ENCODE data around the gene FRY. TPM values are rescaled to one million over a fixed set of nuclear protein-coding genes. Genes with fewer than 3 reads are reported as not detected.

FRY gene
- total and polyA plus RNA-seq, 2 of the 13 experiments (the other 11 are each of a cell fraction or from before 2014, with no cell fraction given): 8.2 to 13.1 TPM

DNA sequence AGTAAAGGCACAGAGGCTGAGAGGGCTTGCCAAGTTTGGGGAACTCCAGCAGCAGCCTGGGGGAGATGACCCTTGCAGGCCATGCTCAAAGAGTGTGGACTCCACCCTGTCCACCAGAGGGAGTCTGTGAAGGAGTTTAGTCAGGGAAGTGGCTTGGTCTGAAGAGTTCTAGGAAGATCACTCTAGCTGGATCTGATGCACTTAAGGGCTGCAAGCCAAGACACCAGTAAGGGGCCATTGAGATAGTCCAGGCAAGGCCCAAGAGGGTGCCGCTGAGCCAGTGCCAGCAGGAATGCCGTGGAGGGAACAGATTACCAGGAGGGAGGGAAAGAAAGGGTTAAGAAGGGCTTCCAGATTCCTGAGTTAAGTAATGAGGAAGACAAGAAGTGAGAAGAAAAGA is 214.9 kb downstream of the FRY start (continued):
- TF ChIP-seq, protein P1, sequence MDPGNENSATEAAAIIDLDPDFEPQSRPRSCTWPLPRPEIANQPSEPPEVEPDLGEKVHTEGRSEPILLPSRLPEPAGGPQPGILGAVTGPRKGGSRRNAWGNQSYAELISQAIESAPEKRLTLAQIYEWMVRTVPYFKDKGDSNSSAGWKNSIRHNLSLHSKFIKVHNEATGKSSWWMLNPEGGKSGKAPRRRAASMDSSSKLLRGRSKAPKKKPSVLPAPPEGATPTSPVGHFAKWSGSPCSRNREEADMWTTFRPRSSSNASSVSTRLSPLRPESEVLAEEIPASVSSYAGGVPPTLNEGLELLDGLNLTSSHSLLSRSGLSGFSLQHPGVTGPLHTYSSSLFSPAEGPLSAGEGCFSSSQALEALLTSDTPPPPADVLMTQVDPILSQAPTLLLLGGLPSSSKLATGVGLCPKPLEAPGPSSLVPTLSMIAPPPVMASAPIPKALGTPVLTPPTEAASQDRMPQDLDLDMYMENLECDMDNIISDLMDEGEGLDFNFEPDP (CRISPR knock-in tag; conservative IDR thresholded peaks at IDR 0.05): no peak
- no peak for TF ChIP-seq REXO4 (CRISPR knock-in tag; IDR thresholded peaks at IDR 0.05; ENCODE audit: borderline replicate concordance)
- TF ChIP-seq ZNF530 (CRISPR knock-in tag; IDR thresholded peaks at IDR 0.05; ENCODE audit: low read depth): no peak
- TF ChIP-seq ZNF879 (CRISPR knock-in tag; IDR thresholded peaks at IDR 0.05): no peak
- TF ChIP-seq SMC3 (IDR thresholded peaks at IDR 0.05; ENCODE audit: low read length): peak; percentile 87
- TF ChIP-seq ATRX (CRISPR knock-in tag; IDR thresholded peaks at IDR 0.05; ENCODE audit: borderline replicate concordance): no peak
- TF ChIP-seq SP5 (CRISPR knock-in tag; IDR thresholded peaks at IDR 0.05; ENCODE audit: borderline replicate concordance, low read depth): no peak
- peak; percentile 50 for TF ChIP-seq TEAD3 (CRISPR knock-in tag; optimal IDR thresholded peaks at IDR 0.05; ENCODE audit: borderline replicate concordance)
- no peak for TF ChIP-seq BCL6 (CRISPR knock-in tag; IDR thresholded peaks at IDR 0.05)
- TF ChIP-seq KAT2B (IDR thresholded peaks at IDR 0.05; ENCODE audit: borderline replicate concordance, low read depth, low read length): no peak
- no peak for TF ChIP-seq LCORL (IDR thresholded peaks at IDR 0.05)
- no peak for TF ChIP-seq LCORL (CRISPR knock-in tag; IDR thresholded peaks at IDR 0.05)
- TF ChIP-seq SNRNP70 (IDR thresholded peaks at IDR 0.05; ENCODE audit: low read depth, low read length): no peak
- TF ChIP-seq ZNF274 (CRISPR knock-in tag; IDR thresholded peaks at IDR 0.05): no peak
- TF ChIP-seq, protein P2, sequence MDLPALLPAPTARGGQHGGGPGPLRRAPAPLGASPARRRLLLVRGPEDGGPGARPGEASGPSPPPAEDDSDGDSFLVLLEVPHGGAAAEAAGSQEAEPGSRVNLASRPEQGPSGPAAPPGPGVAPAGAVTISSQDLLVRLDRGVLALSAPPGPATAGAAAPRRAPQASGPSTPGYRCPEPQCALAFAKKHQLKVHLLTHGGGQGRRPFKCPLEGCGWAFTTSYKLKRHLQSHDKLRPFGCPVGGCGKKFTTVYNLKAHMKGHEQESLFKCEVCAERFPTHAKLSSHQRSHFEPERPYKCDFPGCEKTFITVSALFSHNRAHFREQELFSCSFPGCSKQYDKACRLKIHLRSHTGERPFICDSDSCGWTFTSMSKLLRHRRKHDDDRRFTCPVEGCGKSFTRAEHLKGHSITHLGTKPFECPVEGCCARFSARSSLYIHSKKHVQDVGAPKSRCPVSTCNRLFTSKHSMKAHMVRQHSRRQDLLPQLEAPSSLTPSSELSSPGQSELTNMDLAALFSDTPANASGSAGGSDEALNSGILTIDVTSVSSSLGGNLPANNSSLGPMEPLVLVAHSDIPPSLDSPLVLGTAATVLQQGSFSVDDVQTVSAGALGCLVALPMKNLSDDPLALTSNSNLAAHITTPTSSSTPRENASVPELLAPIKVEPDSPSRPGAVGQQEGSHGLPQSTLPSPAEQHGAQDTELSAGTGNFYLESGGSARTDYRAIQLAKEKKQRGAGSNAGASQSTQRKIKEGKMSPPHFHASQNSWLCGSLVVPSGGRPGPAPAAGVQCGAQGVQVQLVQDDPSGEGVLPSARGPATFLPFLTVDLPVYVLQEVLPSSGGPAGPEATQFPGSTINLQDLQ (CRISPR knock-in tag; IDR thresholded peaks at IDR 0.05): no peak
- peak; percentile 75 for TF ChIP-seq RAD21 (CRISPR knock-in tag; IDR thresholded peaks at IDR 0.05)
- no peak for TF ChIP-seq NPAS2 (CRISPR knock-in tag; IDR thresholded peaks at IDR 0.05; ENCODE audit: borderline replicate concordance)
- TF ChIP-seq SALL1 (CRISPR knock-in tag; IDR thresholded peaks at IDR 0.05): peak; percentile 55
- TF ChIP-seq SALL2 (CRISPR knock-in tag; IDR thresholded peaks at IDR 0.05): no peak
- no peak for TF ChIP-seq GATA4 (IDR thresholded peaks at IDR 0.05; ENCODE audit: borderline replicate concordance, low read depth)
- no peak for TF ChIP-seq ZNF160 (CRISPR knock-in tag; IDR thresholded peaks at IDR 0.05)
- TF ChIP-seq TBP (CRISPR knock-in tag; IDR thresholded peaks at IDR 0.05): no peak
- TF ChIP-seq, protein P3, sequence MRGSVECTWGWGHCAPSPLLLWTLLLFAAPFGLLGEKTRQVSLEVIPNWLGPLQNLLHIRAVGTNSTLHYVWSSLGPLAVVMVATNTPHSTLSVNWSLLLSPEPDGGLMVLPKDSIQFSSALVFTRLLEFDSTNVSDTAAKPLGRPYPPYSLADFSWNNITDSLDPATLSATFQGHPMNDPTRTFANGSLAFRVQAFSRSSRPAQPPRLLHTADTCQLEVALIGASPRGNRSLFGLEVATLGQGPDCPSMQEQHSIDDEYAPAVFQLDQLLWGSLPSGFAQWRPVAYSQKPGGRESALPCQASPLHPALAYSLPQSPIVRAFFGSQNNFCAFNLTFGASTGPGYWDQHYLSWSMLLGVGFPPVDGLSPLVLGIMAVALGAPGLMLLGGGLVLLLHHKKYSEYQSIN (CRISPR knock-in tag; IDR thresholded peaks at IDR 0.05; ENCODE audit: borderline replicate concordance): no peak
- TF ChIP-seq, protein P4, sequence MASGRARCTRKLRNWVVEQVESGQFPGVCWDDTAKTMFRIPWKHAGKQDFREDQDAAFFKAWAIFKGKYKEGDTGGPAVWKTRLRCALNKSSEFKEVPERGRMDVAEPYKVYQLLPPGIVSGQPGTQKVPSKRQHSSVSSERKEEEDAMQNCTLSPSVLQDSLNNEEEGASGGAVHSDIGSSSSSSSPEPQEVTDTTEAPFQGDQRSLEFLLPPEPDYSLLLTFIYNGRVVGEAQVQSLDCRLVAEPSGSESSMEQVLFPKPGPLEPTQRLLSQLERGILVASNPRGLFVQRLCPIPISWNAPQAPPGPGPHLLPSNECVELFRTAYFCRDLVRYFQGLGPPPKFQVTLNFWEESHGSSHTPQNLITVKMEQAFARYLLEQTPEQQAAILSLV (CRISPR knock-in tag; IDR thresholded peaks at IDR 0.05; ENCODE audit: borderline replicate concordance): no peak
- no peak for TF ChIP-seq ZSCAN21 (CRISPR knock-in tag; IDR thresholded peaks at IDR 0.05; ENCODE audit: borderline replicate concordance)
- no peak for TF ChIP-seq DMAP1 (CRISPR knock-in tag; IDR thresholded peaks at IDR 0.05)

Data from HepG2 (cell line).